Large intestine (tissue), 3 donors: ENCODE results near the gene TMEM115. TPM values are rescaled to one million over a fixed set of nuclear protein-coding genes. Genes with fewer than 3 reads are reported as not detected.

Experiments used
- DNase-seq, 2 donors: peaks; one replicate each; pipeline versions ENCODE4 v3.0.0 to v3.0.0-alpha.2; 2013
- H3K27ac ChIP-seq: one replicate; pipeline ENCODE4 v1.5.1; 2013; ENCODE audit warnings: low read length
- H3K27me3 ChIP-seq: 2 replicates; pipeline ENCODE4 v1.6.1; 2013; ENCODE audit warnings: low read length; ENCODE audit not compliant: control insufficient read depth, insufficient read depth
- H3K36me3 ChIP-seq: 2 replicates; pipeline ENCODE4 v1.6.1; 2013; ENCODE audit warnings: low read length; ENCODE audit not compliant: control insufficient read depth, insufficient read depth
- H3K4me1 ChIP-seq: one replicate; pipeline ENCODE4 v1.6.1; 2013; ENCODE audit warnings: low read length; ENCODE audit not compliant: control insufficient read depth, insufficient read depth
- H3K4me3 ChIP-seq: one replicate; pipeline ENCODE4 v1.5.1; 2013; ENCODE audit warnings: low read length
- H3K9me3 ChIP-seq: one replicate; pipeline ENCODE4 v1.6.1; 2013; ENCODE audit warnings: mild to moderate bottlenecking, low read depth, low read length, moderate library complexity; ENCODE audit not compliant: control insufficient read depth
- WGBS: methylation state at CpG from one replicate; pipeline ENCODE4 v1.1.5; 2013; ENCODE audit warnings: low lambda C conversion rate; ENCODE audit not compliant: insufficient coverage; 5-methylcytosine and 5-hydroxymethylcytosine counted together
- polyA plus RNA-seq: library from polyadenylated mRNA; unstranded; fragments of 120-200 nt; gene quantifications from one replicate; pipeline ENCODE4 v1.2.1, GENCODE V29; 2013

The TMEM115 gene
- polyA plus RNA-seq, 1 donor, result 44.2 TPM

GRCh38 chr3:50323614-50324199 lies 35.6 kb downstream of the TMEM115 start:
- Histone ChIP-seq H3K27me3 (no peaks in the 10 kb centered on the region), H3K9me3 (no peaks in the 10 kb centered on the region), H3K36me3 (peaks cover 27% of the 10 kb centered on the region), H3K4me3 (no peak overlapping the region), H3K4me1 (peaks cover 60% of the 10 kb centered on the region), H3K27ac (peak overlapping the region; percentile 94)
- DNase-seq, result no peak
- no CpG with 5 or more reads among the region's 5 CpGs for WGBS

- no peaks in the 10 kb centered on the region for H3K9me3 ChIP-seq
- H3K4me1 ChIP-seq, result peaks cover 60% of the 10 kb centered on the region
- H3K27me3 ChIP-seq, result no peaks in the 10 kb centered on the region
- peaks cover 32% of the 10 kb centered on the region for H3K36me3 ChIP-seq
- H3K4me3 ChIP-seq, result no peak overlapping the region
- WGBS, result no CpG with 5 or more reads among the region's 4 CpGs
- H3K27ac ChIP-seq, result peak overlapping the region; percentile 94
- DNase-seq, result peak in 1 of 2 donors; percentile 34
These were observed 36.2 kb downstream of the TMEM115 start for GRCh38 chr3:50323092-50323600.

- DNase-seq, result peak in 1 of 2 donors; percentile 38
- no peaks in the 10 kb centered on the region for H3K9me3 ChIP-seq
- H3K27me3 ChIP-seq, result no peaks in the 10 kb centered on the region
- peak within 1 kb of the TSS; percentile 94 for H3K27ac ChIP-seq
- WGBS, result no CpG with 5 or more reads among the region's 31 CpGs
- peaks cover 66% of the 10 kb centered on the region for H3K4me1 ChIP-seq
- peak within 1 kb of the TSS; percentile 71 for H3K4me3 ChIP-seq
- peaks cover 38% of the 10 kb centered on the region for H3K36me3 ChIP-seq
These were observed 36.8 kb downstream of the TMEM115 start, which contains the start of gene HYAL2 for GRCh38 chr3:50322386-50323091. Gene HYAL2, minus strand, starts transcription at chr3:50322745. Its CDS starts 2,256 bp downstream, at chr3:50320489.

- WGBS, result no CpG with 5 or more reads among the region's 14 CpGs
- H3K4me1 ChIP-seq, result peaks cover 70% of the 10 kb centered on the region
- H3K27ac ChIP-seq, result peak overlapping the region; percentile 94
- H3K36me3 ChIP-seq, result peaks cover 43% of the 10 kb centered on the region
- H3K9me3 ChIP-seq, result no peaks in the 10 kb centered on the region
- H3K4me3 ChIP-seq, result peak overlapping the region; percentile 71
- DNase-seq, result no peak
- no peaks in the 10 kb centered on the region for H3K27me3 ChIP-seq
These were observed 37.3 kb downstream of the TMEM115 start for GRCh38 chr3:50322115-50322385.

GRCh38 chr3:50321336-50322114 lies 37.8 kb downstream of the TMEM115 start:
- Histone ChIP-seq H3K27ac (peak overlapping the region; percentile 94), H3K4me3 (peak overlapping the region; percentile 71), H3K36me3 (peaks cover 46% of the 10 kb centered on the region), H3K27me3 (no peaks in the 10 kb centered on the region), H3K4me1 (peaks cover 72% of the 10 kb centered on the region), H3K9me3 (no peaks in the 10 kb centered on the region)
- no CpG with 5 or more reads among the region's 59 CpGs for WGBS
- DNase-seq, result peak; percentile 87 to 97

GRCh38 chr3:50320853-50321335 lies 38.4 kb downstream of the TMEM115 start:
- H3K27me3 ChIP-seq, result no peaks in the 10 kb centered on the region
- H3K4me1 ChIP-seq, result peaks cover 76% of the 10 kb centered on the region
- no CpG with 5 or more reads among the region's 45 CpGs for WGBS
- H3K4me3 ChIP-seq, result peak overlapping the region; percentile 71
- peak overlapping the region; percentile 94 for H3K27ac ChIP-seq
- DNase-seq, result peak; percentile 75 to 93
- H3K9me3 ChIP-seq, result no peaks in the 10 kb centered on the region
- peaks cover 45% of the 10 kb centered on the region for H3K36me3 ChIP-seq

GRCh38 chr3:50319894-50320625 lies 39.3 kb downstream of the TMEM115 start:
- Histone ChIP-seq H3K27me3 (no peaks in the 10 kb centered on the region), H3K27ac (peak overlapping the region; percentile 94), H3K4me1 (peaks cover 75% of the 10 kb centered on the region), H3K36me3 (peaks cover 42% of the 10 kb centered on the region), H3K4me3 (peak overlapping the region; percentile 71), H3K9me3 (no peaks in the 10 kb centered on the region)
- no CpG with 5 or more reads among the region's 29 CpGs for WGBS
- no peak for DNase-seq

GRCh38 chr3:50319181-50319893 lies 40.0 kb downstream of the TMEM115 start:
- Histone ChIP-seq H3K4me1 (peaks cover 68% of the 10 kb centered on the region), H3K27ac (no peak overlapping the region), H3K36me3 (peaks cover 48% of the 10 kb centered on the region), H3K4me3 (no peak overlapping the region), H3K27me3 (no peaks in the 10 kb centered on the region), H3K9me3 (no peaks in the 10 kb centered on the region)
- DNase-seq, result no peak
- WGBS, result no CpG with 5 or more reads among the region's 16 CpGs

GRCh38 chr3:50318615-50319014 lies 40.7 kb downstream of the TMEM115 start:
- no peak overlapping the region for H3K4me3 ChIP-seq
- H3K27me3 ChIP-seq, result no peaks in the 10 kb centered on the region
- H3K9me3 ChIP-seq, result no peaks in the 10 kb centered on the region
- peaks cover 47% of the 10 kb centered on the region for H3K36me3 ChIP-seq
- peaks cover 60% of the 10 kb centered on the region for H3K4me1 ChIP-seq
- no peak overlapping the region for H3K27ac ChIP-seq
- DNase-seq, result no peak
- no CpG with 5 or more reads among the region's 10 CpGs for WGBS
